Ascending aorta (tissue), 2 donors: ENCODE data around the gene EBP. TPM values are rescaled to one million over a fixed set of nuclear protein-coding genes. Genes with fewer than 3 reads are reported as not detected.

Source experiments
- DNase-seq, 2 donors: peaks; one replicate each; pipeline ENCODE4 v3.0.0-alpha.2; 2019; ENCODE audit warnings: low spot score in 2 of 2
- H3K27ac ChIP-seq, 2 donors: fragments of 200-600 bp; sonication (generic); one replicate each; pipeline ENCODE4 v1.5.1; 2016 to 2017; ENCODE audit warnings: mild to moderate bottlenecking in 1 of 2
- H3K27me3 ChIP-seq: fragments of 200-600 bp; sonication (generic); one replicate; pipeline ENCODE4 v1.5.1; 2017
- H3K36me3 ChIP-seq, 2 donors: fragments of 200-600 bp; sonication (generic); one replicate each; pipeline ENCODE4 v1.5.1; 2016
- H3K4me1 ChIP-seq, 2 donors: fragments of 200-600 bp; sonication (generic); one replicate each; pipeline ENCODE4 v1.5.1; 2016 to 2017; ENCODE audit warnings: mild to moderate bottlenecking in 1 of 2
- H3K4me3 ChIP-seq, 2 donors: fragments of 200-600 bp; sonication (generic); one replicate each; pipeline ENCODE4 v1.5.1; 2016 to 2017; ENCODE audit warnings: mild to moderate bottlenecking in 1 of 2
- H3K9me3 ChIP-seq, 2 donors: fragments of 200-600 bp; sonication (generic); one replicate each; pipeline ENCODE4 v1.5.1; 2016
- intact Hi-C: fragments of 100-400 bp; cut with DNase I; formaldehyde crosslinking; loops from one replicate; pipeline ENCODE4 v1.15.1; 2023
- total RNA-seq: library from RNA; depleted of rRNA; stranded (reverse); fragments of >200 nt; gene quantifications from one replicate; pipeline ENCODE4 v1.1.0, GENCODE V29; 2016
- TF ChIP-seq, protein P1 (sequence below), 3 experiments: fragments of 200-600 bp in 2 of 3; fragments of 450-650 bp in 1 of 3; sonication (generic) in 2 of 3; IDR thresholded peaks; one replicate each; pipeline ENCODE4 v1.5.1; 2016 to 2019; ENCODE audit warnings: antibody characterized with exemption in 3 of 3, mild to moderate bottlenecking in 1 of 3, moderate library complexity in 1 of 3

EBP gene
- total RNA-seq, 1 donor from 2014 or later = 76.2 TPM

DNA sequence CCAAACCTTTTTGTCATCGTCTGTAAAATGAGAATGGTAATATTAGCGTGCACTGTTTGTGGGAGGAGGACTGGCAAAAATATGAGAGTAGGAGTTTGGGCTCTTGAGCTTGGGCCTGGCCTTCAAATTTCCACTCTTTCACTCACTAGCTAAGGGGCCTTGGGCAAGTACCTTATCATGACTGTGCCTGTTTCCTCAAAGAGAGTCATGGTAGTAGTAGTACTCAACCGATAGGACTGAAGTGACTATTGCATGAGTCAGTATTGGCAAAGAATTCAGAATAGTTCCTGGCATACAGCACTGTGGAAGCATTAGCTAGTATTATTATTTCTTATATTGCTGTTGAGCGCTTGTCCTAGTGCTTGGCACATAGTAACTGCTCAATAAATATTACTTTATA is 36.7 kb downstream of the EBP start:
- H3K4me3 ChIP-seq = no peak overlapping the region
- H3K27me3 ChIP-seq = no peaks in the 10 kb centered on the region
- DNase-seq = no peak
- intact Hi-C loops = no loop called here
- TF ChIP-seq, protein P1, sequence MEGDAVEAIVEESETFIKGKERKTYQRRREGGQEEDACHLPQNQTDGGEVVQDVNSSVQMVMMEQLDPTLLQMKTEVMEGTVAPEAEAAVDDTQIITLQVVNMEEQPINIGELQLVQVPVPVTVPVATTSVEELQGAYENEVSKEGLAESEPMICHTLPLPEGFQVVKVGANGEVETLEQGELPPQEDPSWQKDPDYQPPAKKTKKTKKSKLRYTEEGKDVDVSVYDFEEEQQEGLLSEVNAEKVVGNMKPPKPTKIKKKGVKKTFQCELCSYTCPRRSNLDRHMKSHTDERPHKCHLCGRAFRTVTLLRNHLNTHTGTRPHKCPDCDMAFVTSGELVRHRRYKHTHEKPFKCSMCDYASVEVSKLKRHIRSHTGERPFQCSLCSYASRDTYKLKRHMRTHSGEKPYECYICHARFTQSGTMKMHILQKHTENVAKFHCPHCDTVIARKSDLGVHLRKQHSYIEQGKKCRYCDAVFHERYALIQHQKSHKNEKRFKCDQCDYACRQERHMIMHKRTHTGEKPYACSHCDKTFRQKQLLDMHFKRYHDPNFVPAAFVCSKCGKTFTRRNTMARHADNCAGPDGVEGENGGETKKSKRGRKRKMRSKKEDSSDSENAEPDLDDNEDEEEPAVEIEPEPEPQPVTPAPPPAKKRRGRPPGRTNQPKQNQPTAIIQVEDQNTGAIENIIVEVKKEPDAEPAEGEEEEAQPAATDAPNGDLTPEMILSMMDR (IDR thresholded peaks at IDR 0.05) = no peak
- H3K36me3 ChIP-seq = peaks cover 2 to 23% of the 10 kb centered on the region in 2 donors
- H3K9me3 ChIP-seq = no peaks in the 10 kb centered on the region
- no peak overlapping the region for H3K27ac ChIP-seq
- no peaks in the 10 kb centered on the region for H3K4me1 ChIP-seq

DNA sequence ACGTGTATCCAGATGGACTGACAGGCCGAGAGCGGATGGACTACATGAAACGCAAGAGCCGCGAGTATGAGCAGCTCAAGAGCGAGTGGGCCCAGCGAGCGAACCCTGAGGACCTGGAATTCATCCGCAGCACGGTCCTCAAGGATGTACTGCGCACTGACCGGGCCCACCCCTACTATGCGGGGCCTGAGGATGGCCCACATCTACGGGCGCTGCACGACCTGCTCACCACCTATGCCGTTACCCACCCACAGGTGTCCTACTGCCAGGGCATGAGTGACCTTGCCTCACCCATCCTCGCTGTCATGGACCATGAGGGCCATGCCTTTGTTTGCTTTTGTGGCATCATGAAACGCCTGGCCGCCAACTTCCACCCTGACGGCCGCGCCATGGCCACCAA is 38.0 kb downstream of the EBP start:
- DNase-seq = no peak
- Histone ChIP-seq H3K4me3 (no peak overlapping the region), H3K9me3 (no peaks in the 10 kb centered on the region), H3K27me3 (no peaks in the 10 kb centered on the region), H3K4me1 (no peaks in the 10 kb centered on the region), H3K36me3 (peaks cover 2 to 29% of the 10 kb centered on the region in 2 donors), H3K27ac (no peak overlapping the region)
- intact Hi-C loops = no loop called here
- TF ChIP-seq, protein P1 (IDR thresholded peaks at IDR 0.05) = no peak

- intact Hi-C loops = no loop called here
- H3K27ac ChIP-seq = no peak overlapping the region
- no peaks in the 10 kb centered on the region for H3K9me3 ChIP-seq
- TF ChIP-seq, protein P1 (IDR thresholded peaks at IDR 0.05) = no peak
- H3K27me3 ChIP-seq = no peaks in the 10 kb centered on the region
- peaks cover 2 to 29% of the 10 kb centered on the region in 2 donors for H3K36me3 ChIP-seq
- H3K4me1 ChIP-seq = no peaks in the 10 kb centered on the region
- no peak for DNase-seq
- H3K4me3 ChIP-seq = no peak overlapping the region
Observed at GRCh38 chrX:48560056-48560455, 38.4 kb downstream of the EBP start.

GRCh38 chrX:48560681-48561080 is 39.1 kb downstream of the EBP start:
- intact Hi-C loops = no loop called here
- Histone ChIP-seq H3K36me3 (peaks cover 2 to 29% of the 10 kb centered on the region in 2 donors), H3K27me3 (no peaks in the 10 kb centered on the region)

GRCh38 chrX:48569958-48570357 is 48.4 kb downstream of the EBP start:
- H3K27ac ChIP-seq = no peak overlapping the region
- no peaks in the 10 kb centered on the region for H3K36me3 ChIP-seq
- intact Hi-C loops = loop anchor here (5.0 to 10.0 kb wide), 2 partner anchors 125 to 347 kb away; partner anchors contain the start of genes PIM2 and SUV39H1
- no peaks in the 10 kb centered on the region for H3K9me3 ChIP-seq
- no peak for DNase-seq
- no peak overlapping the region for H3K4me3 ChIP-seq
- H3K4me1 ChIP-seq = no peaks in the 10 kb centered on the region
- no peaks in the 10 kb centered on the region for H3K27me3 ChIP-seq
- TF ChIP-seq, protein P1 (IDR thresholded peaks at IDR 0.05) = no peak

More at GRCh38 chrX:48560681-48561080, 39.1 kb downstream of the EBP start:
- H3K9me3 ChIP-seq = no peaks in the 10 kb centered on the region
- no peak overlapping the region for H3K27ac ChIP-seq
- no peak overlapping the region for H3K4me3 ChIP-seq
- no peaks in the 10 kb centered on the region for H3K4me1 ChIP-seq
- DNase-seq = no peak
- TF ChIP-seq, protein P1 (IDR thresholded peaks at IDR 0.05) = no peak
